ENCODE measurements around the gene LYST.

The LYST gene

GRCh38 chr1:235901461-235901860 is 34.8 kb upstream of the LYST start:
- peak overlapping the region; percentile 83 for H3K27ac Mint-ChIP-seq
- H3K27me3 Mint-ChIP-seq = no peaks in the 10 kb centered on the region
- peaks cover 50% of the 10 kb centered on the region for H3K4me1 Mint-ChIP-seq (ENCODE audit: low read depth)
- intact Hi-C loops (cut with micrococcal nuclease) = loop anchor here (5.0 kb wide), 1 partner anchor 34 kb away; the partner anchor contains the start of gene LYST
- H3K36me3 Mint-ChIP-seq (ENCODE audit: low read depth) = no peaks in the 10 kb centered on the region
- no peaks in the 10 kb centered on the region for H3K9me3 Mint-ChIP-seq
- H3K4me3 Mint-ChIP-seq = no peak overlapping the region

GRCh38 chr1:235898126-235898525 is 31.4 kb upstream of the LYST start:
- no peaks in the 10 kb centered on the region for H3K27me3 Mint-ChIP-seq
- peaks cover 57% of the 10 kb centered on the region for H3K4me1 Mint-ChIP-seq (ENCODE audit: low read depth)
- H3K9me3 Mint-ChIP-seq = no peaks in the 10 kb centered on the region
- no peaks in the 10 kb centered on the region for H3K36me3 Mint-ChIP-seq (ENCODE audit: low read depth)
- intact Hi-C loops (cut with micrococcal nuclease) = no loop called here
- peak overlapping the region; percentile 41 for H3K27ac Mint-ChIP-seq
- H3K4me3 Mint-ChIP-seq = no peak overlapping the region

- Mint-ChIP-seq H3K36me3 (ENCODE audit: low read depth) (no peaks in the 10 kb centered on the region), H3K9me3 (no peaks in the 10 kb centered on the region), H3K27ac (no peak overlapping the region), H3K4me1 (ENCODE audit: low read depth) (peaks cover 53% of the 10 kb centered on the region), H3K27me3 (no peaks in the 10 kb centered on the region), H3K4me3 (no peak overlapping the region)
- intact Hi-C loops (cut with micrococcal nuclease) = loop anchor here (1.0 kb wide), 1 partner anchor 14 kb away; no protein-coding TSS in a partner anchor
Observed at GRCh38 chr1:235893840-235894239, 27.1 kb upstream of the LYST start.

- Mint-ChIP-seq H3K27ac (peak overlapping the region; percentile 83), H3K27me3 (no peaks in the 10 kb centered on the region), H3K9me3 (no peaks in the 10 kb centered on the region), H3K36me3 (ENCODE audit: low read depth) (no peaks in the 10 kb centered on the region), H3K4me1 (ENCODE audit: low read depth) (peaks cover 55% of the 10 kb centered on the region), H3K4me3 (peak overlapping the region; percentile 13)
- intact Hi-C loops (cut with micrococcal nuclease) = loop anchor here (1.0 kb wide), 1 partner anchor 13 kb away; no protein-coding TSS in a partner anchor
Observed at GRCh38 chr1:235892734-235893413, 26.2 kb upstream of the LYST start.

- H3K9me3 Mint-ChIP-seq = no peaks in the 10 kb centered on the region
- H3K4me1 Mint-ChIP-seq (ENCODE audit: low read depth) = peaks cover 59% of the 10 kb centered on the region
- H3K4me3 Mint-ChIP-seq = no peak overlapping the region
- H3K36me3 Mint-ChIP-seq (ENCODE audit: low read depth) = no peaks in the 10 kb centered on the region
- intact Hi-C loops (cut with micrococcal nuclease) = no loop called here
- no peaks in the 10 kb centered on the region for H3K27me3 Mint-ChIP-seq
- H3K27ac Mint-ChIP-seq = peak overlapping the region; percentile 83
Observed at GRCh38 chr1:235892202-235892601, 25.5 kb upstream of the LYST start.

- H3K27me3 Mint-ChIP-seq = no peaks in the 10 kb centered on the region
- H3K9me3 Mint-ChIP-seq = no peaks in the 10 kb centered on the region
- H3K4me1 Mint-ChIP-seq (ENCODE audit: low read depth) = peaks cover 55% of the 10 kb centered on the region
- H3K4me3 Mint-ChIP-seq = peak overlapping the region; percentile 39
- H3K27ac Mint-ChIP-seq = peak overlapping the region; percentile 82
- intact Hi-C loops (cut with micrococcal nuclease) = no loop called here
- H3K36me3 Mint-ChIP-seq (ENCODE audit: low read depth) = no peaks in the 10 kb centered on the region
Observed at GRCh38 chr1:235888119-235888643, 21.5 kb upstream of the LYST start.

GRCh38 chr1:235887676-235888075 is 21.0 kb upstream of the LYST start:
- no peaks in the 10 kb centered on the region for H3K27me3 Mint-ChIP-seq
- peaks cover 60% of the 10 kb centered on the region for H3K4me1 Mint-ChIP-seq (ENCODE audit: low read depth)
- no peaks in the 10 kb centered on the region for H3K36me3 Mint-ChIP-seq (ENCODE audit: low read depth)
- no peak overlapping the region for H3K4me3 Mint-ChIP-seq
- no peaks in the 10 kb centered on the region for H3K9me3 Mint-ChIP-seq
- H3K27ac Mint-ChIP-seq = peak overlapping the region; percentile 82
- intact Hi-C loops (cut with micrococcal nuclease) = no loop called here

GRCh38 chr1:235885655-235886262 is 19.1 kb upstream of the LYST start:
- Mint-ChIP-seq H3K4me3 (no peak overlapping the region), H3K27ac (peak overlapping the region; percentile 17), H3K9me3 (no peaks in the 10 kb centered on the region), H3K4me1 (ENCODE audit: low read depth) (peaks cover 64% of the 10 kb centered on the region), H3K36me3 (ENCODE audit: low read depth) (no peaks in the 10 kb centered on the region), H3K27me3 (peaks cover 1% of the 10 kb centered on the region)
- intact Hi-C loops (cut with micrococcal nuclease) = no loop called here

- Mint-ChIP-seq H3K36me3 (ENCODE audit: low read depth) (no peaks in the 10 kb centered on the region), H3K27me3 (peaks cover 1% of the 10 kb centered on the region), H3K4me1 (ENCODE audit: low read depth) (peaks cover 66% of the 10 kb centered on the region), H3K27ac (peak overlapping the region; percentile 56), H3K9me3 (no peaks in the 10 kb centered on the region), H3K4me3 (peak overlapping the region; percentile 49)
- intact Hi-C loops (cut with micrococcal nuclease) = no loop called here
Observed at GRCh38 chr1:235883261-235883927, 16.7 kb upstream of the LYST start.

GRCh38 chr1:235882816-235883215 is 16.1 kb upstream of the LYST start:
- H3K4me1 Mint-ChIP-seq (ENCODE audit: low read depth) = peaks cover 66% of the 10 kb centered on the region
- intact Hi-C loops (cut with micrococcal nuclease) = no loop called here
- peak overlapping the region; percentile 49 for H3K4me3 Mint-ChIP-seq
- no peaks in the 10 kb centered on the region for H3K9me3 Mint-ChIP-seq
- H3K36me3 Mint-ChIP-seq (ENCODE audit: low read depth) = no peaks in the 10 kb centered on the region
- peaks cover 1% of the 10 kb centered on the region for H3K27me3 Mint-ChIP-seq
- peak overlapping the region; percentile 56 for H3K27ac Mint-ChIP-seq

- H3K4me3 Mint-ChIP-seq = peak overlapping the region; percentile 37
- H3K36me3 Mint-ChIP-seq (ENCODE audit: low read depth) = no peaks in the 10 kb centered on the region
- intact Hi-C loops (cut with micrococcal nuclease) = loop anchor here (2.0 kb wide), 1 partner anchor 15 kb away; the partner anchor contains the start of gene LYST
- peaks cover 1% of the 10 kb centered on the region for H3K27me3 Mint-ChIP-seq
- H3K4me1 Mint-ChIP-seq (ENCODE audit: low read depth) = peaks cover 64% of the 10 kb centered on the region
- no peaks in the 10 kb centered on the region for H3K9me3 Mint-ChIP-seq
- peak overlapping the region; percentile 56 for H3K27ac Mint-ChIP-seq
Observed at GRCh38 chr1:235881930-235882700, 15.4 kb upstream of the LYST start.

GRCh38 chr1:235878082-235878811 is 11.5 kb upstream of the LYST start:
- intact Hi-C loops (cut with micrococcal nuclease) = no loop called here
- Mint-ChIP-seq H3K36me3 (ENCODE audit: low read depth) (no peaks in the 10 kb centered on the region), H3K27me3 (peaks cover 1% of the 10 kb centered on the region), H3K27ac (peak overlapping the region; percentile 82), H3K9me3 (no peaks in the 10 kb centered on the region), H3K4me3 (peak overlapping the region; percentile 7), H3K4me1 (ENCODE audit: low read depth) (peaks cover 65% of the 10 kb centered on the region)

- Mint-ChIP-seq H3K4me3 (no peak overlapping the region), H3K36me3 (ENCODE audit: low read depth) (no peaks in the 10 kb centered on the region), H3K27me3 (no peaks in the 10 kb centered on the region), H3K4me1 (ENCODE audit: low read depth) (peaks cover 46% of the 10 kb centered on the region), H3K27ac (peak overlapping the region; percentile 43), H3K9me3 (no peaks in the 10 kb centered on the region)
- intact Hi-C loops (cut with micrococcal nuclease) = no loop called here
Observed at GRCh38 chr1:235876402-235876841, 9.7 kb upstream of the LYST start.
